ENCODE results near the gene CCDC88B. TPM values are rescaled to one million over a fixed set of nuclear protein-coding genes. Genes with fewer than 3 reads are reported as not detected.
A peak's percentile ranks its signal among the peaks of the same experiment; 100 is the strongest.

Gene CCDC88B
- polyA plus RNA-seq, 1 donor from 2014 or later, result 1.3 TPM

- no peaks in the 10 kb centered on the region for H3K79me2 ChIP-seq (replicated peaks; ENCODE audit: insufficient read depth, low read length)
- H3K4me2 ChIP-seq (ENCODE audit: low read length), result peak overlapping the region; percentile 39
- no peaks in the 10 kb centered on the region for H3K9me3 ChIP-seq (ENCODE audit: low read length)
- no peaks in the 10 kb centered on the region for H3K36me3 ChIP-seq (ENCODE audit: insufficient read depth, low read length)
- peaks cover 58% of the 10 kb centered on the region for H3K27me3 ChIP-seq (ENCODE audit: insufficient read depth, low read depth, low read length)
- H3K27ac ChIP-seq (ENCODE audit: low read length), result no peak overlapping the region
- peak overlapping the region; percentile 69 for H3K4me3 ChIP-seq (ENCODE audit: low read length)
- no peak overlapping the region for H2AFZ ChIP-seq (ENCODE audit: low read depth, low read length)
- H4K20me1 ChIP-seq (ENCODE audit: insufficient read depth), result no peaks in the 10 kb centered on the region
- H3F3A ChIP-seq (ENCODE audit: insufficient read depth, low read length, poor library complexity, severe bottlenecking), result no peaks in the 10 kb centered on the region
- peak overlapping the region; percentile 68 for H3K9ac ChIP-seq (ENCODE audit: low read length)
- H3K9me2 ChIP-seq (ENCODE audit: insufficient read depth, low read length), result no peaks in the 10 kb centered on the region
- TF ChIP-seq EP300 (conservative IDR thresholded peaks at IDR 0.05; ENCODE audit: poor library complexity, severe bottlenecking) (no peak), SMC3 (conservative IDR thresholded peaks at IDR 0.05; ENCODE audit: poor library complexity) (no peak)
These were observed 49.4 kb upstream of the CCDC88B start for GRCh38 chr11:64290352-64291261.

GRCh38 chr11:64291262-64291751, 48.7 kb upstream of the CCDC88B start, which contains the start of gene KCNK4:
KCNK4 (plus strand) TSS chr11:64291302; CDS start chr11:64293019, 1,717 bp downstream.
- Histone ChIP-seq H2AFZ (ENCODE audit: low read depth, low read length) (no peak within 1 kb of the TSS), H3F3A (ENCODE audit: insufficient read depth, low read length, poor library complexity, severe bottlenecking) (no peaks in the 10 kb centered on the region), H3K4me2 (ENCODE audit: low read length) (peak within 1 kb of the TSS; percentile 39), H3K4me3 (ENCODE audit: low read length) (peak within 1 kb of the TSS; percentile 69), H3K9me2 (ENCODE audit: insufficient read depth, low read length) (no peaks in the 10 kb centered on the region), H3K79me2 (replicated peaks; ENCODE audit: insufficient read depth, low read length) (no peaks in the 10 kb centered on the region), H3K27me3 (ENCODE audit: insufficient read depth, low read depth, low read length) (peaks cover 65% of the 10 kb centered on the region), H3K36me3 (ENCODE audit: insufficient read depth, low read length) (no peaks in the 10 kb centered on the region), H3K27ac (ENCODE audit: low read length) (no peak within 1 kb of the TSS), H3K9me3 (ENCODE audit: low read length) (no peaks in the 10 kb centered on the region), H4K20me1 (ENCODE audit: insufficient read depth) (no peaks in the 10 kb centered on the region), H3K9ac (ENCODE audit: low read length) (peak within 1 kb of the TSS; percentile 68)
- TF ChIP-seq CTCF (IDR thresholded peaks at IDR 0.05; ENCODE audit: poor library complexity, severe bottlenecking) (no peak), REST (IDR thresholded peaks at IDR 0.05; ENCODE audit: borderline replicate concordance) (no peak), EZH2 (IDR thresholded peaks at IDR 0.05; ENCODE audit: borderline replicate concordance, insufficient read depth, low read length, poor library complexity, severe bottlenecking) (no peak), SMC3 (conservative IDR thresholded peaks at IDR 0.05; ENCODE audit: poor library complexity) (no peak), EP300 (conservative IDR thresholded peaks at IDR 0.05; ENCODE audit: poor library complexity, severe bottlenecking) (no peak), POLR2AphosphoS5 (IDR thresholded peaks at IDR 0.05) (no peak), MXI1 (conservative IDR thresholded peaks at IDR 0.05; ENCODE audit: poor library complexity, severe bottlenecking) (no peak), RAD21 (conservative IDR thresholded peaks at IDR 0.05) (no peak), TAF1 (IDR thresholded peaks at IDR 0.05; ENCODE audit: low read depth) (no peak)

Measured in neural cell (in vitro differentiated cells).